B cell (primary cell): ENCODE data around the gene SULT2B1. TPM values are rescaled to one million over a fixed set of nuclear protein-coding genes. Genes with fewer than 3 reads are reported as not detected.

Experiments
- ATAC-seq: fragments of 200-7000 bp; cut with Tn5 transposase; one replicate; pipeline ENCODE4 v1.10.0; 2021; ENCODE audit warnings: low read depth, mild to moderate bottlenecking, moderate number of reproducible peaks, moderate library complexity
- CTCF ChIA-PET: fragments of 350-600 bp; sonication (Branson Sonifier 250); formaldehyde crosslinking; loops from one replicate; lab custom pipeline; 2021; ENCODE audit warnings: antibody characterized with exemption, inconsistent platforms; lab: Charles Lee
- POLR2A ChIA-PET: fragments of 350-600 bp; sonication (Branson Sonifier 250); formaldehyde crosslinking; loops from one replicate; lab custom pipeline; 2021; ENCODE audit warnings: antibody characterized with exemption; lab: Charles Lee
- DNase-seq: peaks from one replicate; pipeline ENCODE4 v3.0.0; 2013
- H2AFZ ChIP-seq: 2 replicates; pipeline ENCODE4 v1.6.1; 2012; ENCODE audit warnings: mild to moderate bottlenecking, low read depth, low read length; ENCODE audit not compliant: insufficient read depth, poor library complexity, severe bottlenecking
- H3K27ac ChIP-seq, 2 donors: 1 replicate in 1 of 2; 2 replicates in 1 of 2; pipeline ENCODE4 v1.5.1; 2012 to 2013; ENCODE audit warnings: low read length in 2 of 2, mild to moderate bottlenecking in 2 of 2, moderate library complexity in 1 of 2
- H3K27me3 ChIP-seq, 4 experiments: fragments of 200-600 bp in 1 of 4; sonication (generic) in 1 of 4; replicated peaks in 1 of 4; 1 replicate in 2 of 4; 2 replicates in 2 of 4; pipeline versions ENCODE4 v1.6.1 to v1.7.0; 2013 to 2016; ENCODE audit warnings: low read length in 3 of 4, mild to moderate bottlenecking in 2 of 4, mixed read lengths in 1 of 4, moderate library complexity in 1 of 4; ENCODE audit not compliant: insufficient read depth in 4 of 4, control insufficient read depth in 3 of 4; ENCODE audit errors: control extremely low read depth in 1 of 4
- H3K36me3 ChIP-seq, 2 experiments: replicated peaks in 1 of 2; 1 replicate in 1 of 2; 2 replicates in 1 of 2; pipeline versions ENCODE4 v1.6.1 to v1.7.1; 2013; ENCODE audit warnings: low read length in 1 of 2; ENCODE audit not compliant: insufficient read depth in 2 of 2, control insufficient read depth in 1 of 2; ENCODE audit errors: control extremely low read depth in 1 of 2, extremely low read depth in 1 of 2
- H3K4me1 ChIP-seq, 2 donors: fragments of 200-600 bp in 1 of 2; sonication (generic) in 1 of 2; 1 replicate in 1 of 2; 2 replicates in 1 of 2; pipeline versions ENCODE4 v1.5.1 to v1.6.1; 2013 to 2017; ENCODE audit warnings: low read length in 2 of 2; ENCODE audit not compliant: control insufficient read depth in 2 of 2, insufficient read depth in 2 of 2
- H3K4me2 ChIP-seq: replicated peaks from 2 replicates; pipeline ENCODE3; 2012; ENCODE audit warnings: mild to moderate bottlenecking, low read depth, low read length; ENCODE audit not compliant: poor library complexity, severe bottlenecking
- H3K4me3 ChIP-seq, 5 experiments: fragments of 200-600 bp in 1 of 5; sonication (generic) in 1 of 5; 1 replicate in 3 of 5; 2 replicates in 2 of 5; pipeline versions ENCODE4 v1.5.1 to v1.7.0; 2011 to 2016; ENCODE audit warnings: low read length in 4 of 5, mild to moderate bottlenecking in 4 of 5, low read depth in 2 of 5, control low read depth in 1 of 5, moderate library complexity in 1 of 5; ENCODE audit not compliant: insufficient read depth in 1 of 5; ENCODE audit errors: control extremely low read depth in 1 of 5, extremely low read depth in 1 of 5
- H3K79me2 ChIP-seq: fragments of 200-600 bp; sonication (generic); one replicate; pipeline ENCODE4 v1.6.0; 2016; ENCODE audit warnings: low read length; ENCODE audit not compliant: control insufficient read depth, insufficient read depth
- H3K9ac ChIP-seq: fragments of 200-600 bp; sonication (generic); 2 replicates; pipeline ENCODE4 v1.6.1; 2017; ENCODE audit warnings: mild to moderate bottlenecking, low read length, moderate library complexity
- H3K9me3 ChIP-seq, 3 donors: one replicate each; pipeline versions ENCODE4 v1.6.1 to v1.7.1; 2013; ENCODE audit warnings: low read length in 2 of 3; ENCODE audit not compliant: control insufficient read depth in 2 of 3, insufficient read depth in 1 of 3; ENCODE audit errors: control extremely low read depth in 1 of 3
- H4K20me1 ChIP-seq: 2 replicates; pipeline ENCODE4 v1.6.0; 2012; ENCODE audit warnings: mild to moderate bottlenecking, low read length; ENCODE audit not compliant: insufficient read depth, control insufficient read depth, poor library complexity, severe bottlenecking
- H3K27ac Mint-ChIP-seq: one replicate; pipeline ENCODE4 v1.8.0; 2021; ENCODE audit warnings: mixed read lengths
- H3K27me3 Mint-ChIP-seq: one replicate; pipeline ENCODE4 v1.8.0; 2021; ENCODE audit warnings: mixed read lengths
- H3K4me1 Mint-ChIP-seq: one replicate; pipeline ENCODE4 v1.8.0; 2021; ENCODE audit warnings: mixed read lengths
- H3K4me3 Mint-ChIP-seq: one replicate; pipeline ENCODE4 v1.8.0; 2021; ENCODE audit warnings: mixed read lengths
- H3K9me3 Mint-ChIP-seq: one replicate; pipeline ENCODE4 v1.8.0; 2022; ENCODE audit warnings: mixed read lengths; ENCODE audit not compliant: insufficient read depth
- EZH2 ChIP-seq: IDR thresholded peaks from 2 replicates; pipeline ENCODE4 v1.6.1; 2012; ENCODE audit warnings: borderline replicate concordance, low read depth, mild to moderate bottlenecking, moderate library complexity, low read length; ENCODE audit not compliant: insufficient read depth, poor library complexity, severe bottlenecking
- WGBS: methylation state at CpG from one replicate; pipeline ENCODE4 v1.1.5; 2013; ENCODE audit warnings: missing lambda C conversion rate; ENCODE audit not compliant: insufficient coverage; 5-methylcytosine and 5-hydroxymethylcytosine counted together
- intact Hi-C: fragments of 100-400 bp; cut with micrococcal nuclease; formaldehyde crosslinking; loops from one replicate; pipeline ENCODE4 v1.10.0; 2022
- polyA plus RNA-seq: library from polyadenylated mRNA; depleted of rRNA; stranded (reverse); fragments of >200 nt; gene quantifications from 2 replicates; pipeline ENCODE4 v1.2.3, GENCODE V29; 2012
- total RNA-seq, 2 donors: library from RNA; stranded (reverse); fragments of 120-200 nt in 1 of 2; gene quantifications; 1 replicate in 1 of 2; 2 replicates in 1 of 2; pipeline versions ENCODE4 v1.2.3 to v1.2.4, GENCODE V29; 2013 to 2022
- TF ChIP-seq, protein P1 (sequence below): fragments of 200-600 bp; IDR thresholded peaks from one replicate; pipeline ENCODE4 v1.8.0; 2022; ENCODE audit warnings: antibody characterized with exemption, mild to moderate bottlenecking

SULT2B1 gene
- total and polyA plus RNA-seq, 2 donors (not counting 1 experiment from before 2014, with no cell fraction given) = not detected

DNA sequence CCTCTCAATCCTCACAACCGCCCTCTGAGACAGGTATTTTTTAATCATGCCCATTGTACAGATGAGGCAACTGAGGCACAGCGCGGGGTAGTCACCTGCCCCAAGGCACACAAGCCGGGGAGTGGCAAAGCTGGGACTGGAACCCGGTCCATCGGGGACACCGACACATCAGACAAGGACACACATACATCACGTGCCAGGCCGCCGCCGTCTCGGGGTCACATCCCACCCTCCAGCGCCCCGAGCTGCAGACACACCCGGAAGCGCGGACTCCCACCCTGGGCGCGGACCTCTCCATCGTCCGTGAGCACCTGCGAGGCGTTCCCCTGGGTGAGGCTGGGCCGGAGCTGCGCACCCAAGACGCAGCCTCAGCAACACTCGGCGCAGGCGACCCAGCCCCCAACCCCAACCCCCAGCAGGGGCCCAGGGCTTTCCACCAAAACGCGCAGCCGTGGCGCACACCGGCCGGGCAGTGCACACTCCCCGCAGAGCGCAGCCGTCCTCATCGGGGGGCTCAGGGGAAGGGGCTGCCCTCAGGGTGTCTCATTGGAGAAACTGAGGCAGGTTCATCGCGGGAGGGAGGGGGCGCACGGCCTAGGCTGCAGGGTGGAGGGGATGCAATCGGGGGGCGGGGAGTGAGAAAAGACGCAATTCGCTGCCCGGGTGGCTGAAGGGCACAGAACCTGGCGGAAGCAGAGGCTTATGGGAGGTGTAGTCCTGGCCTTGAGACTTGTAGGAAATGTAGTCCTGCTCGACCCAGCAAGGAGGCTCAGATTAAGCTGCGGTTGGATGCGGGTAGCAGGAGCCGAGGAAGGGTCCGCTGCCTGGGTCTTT lies 38.5 kb upstream of the SULT2B1 start:
- TF ChIP-seq, protein P1, sequence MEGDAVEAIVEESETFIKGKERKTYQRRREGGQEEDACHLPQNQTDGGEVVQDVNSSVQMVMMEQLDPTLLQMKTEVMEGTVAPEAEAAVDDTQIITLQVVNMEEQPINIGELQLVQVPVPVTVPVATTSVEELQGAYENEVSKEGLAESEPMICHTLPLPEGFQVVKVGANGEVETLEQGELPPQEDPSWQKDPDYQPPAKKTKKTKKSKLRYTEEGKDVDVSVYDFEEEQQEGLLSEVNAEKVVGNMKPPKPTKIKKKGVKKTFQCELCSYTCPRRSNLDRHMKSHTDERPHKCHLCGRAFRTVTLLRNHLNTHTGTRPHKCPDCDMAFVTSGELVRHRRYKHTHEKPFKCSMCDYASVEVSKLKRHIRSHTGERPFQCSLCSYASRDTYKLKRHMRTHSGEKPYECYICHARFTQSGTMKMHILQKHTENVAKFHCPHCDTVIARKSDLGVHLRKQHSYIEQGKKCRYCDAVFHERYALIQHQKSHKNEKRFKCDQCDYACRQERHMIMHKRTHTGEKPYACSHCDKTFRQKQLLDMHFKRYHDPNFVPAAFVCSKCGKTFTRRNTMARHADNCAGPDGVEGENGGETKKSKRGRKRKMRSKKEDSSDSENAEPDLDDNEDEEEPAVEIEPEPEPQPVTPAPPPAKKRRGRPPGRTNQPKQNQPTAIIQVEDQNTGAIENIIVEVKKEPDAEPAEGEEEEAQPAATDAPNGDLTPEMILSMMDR = no peak
- no peak for TF ChIP-seq EZH2
- H3K27ac ChIP-seq = no peak overlapping the region
- peaks cover 0 to 37% (median 14%) of the 10 kb centered on the region in 4 experiments for H3K27me3 ChIP-seq
- H3K9me3 ChIP-seq = peaks cover 0 to 7% (median 0%) of the 10 kb centered on the region in 3 donors
- no peaks in the 10 kb centered on the region for H3K36me3 ChIP-seq
- H3K79me2 ChIP-seq = no peaks in the 10 kb centered on the region
- peak overlapping the region; percentile 87 for H2AFZ ChIP-seq
- peak; percentile 78 for DNase-seq
- ATAC-seq = peak; percentile 84
- peak overlapping the region; percentile 95 for H3K4me2 ChIP-seq
- WGBS = 2% methylated on average over 54 of the region's 54 CpGs
- POLR2A ChIA-PET = interaction anchor here (0.6 kb wide), 2 partner anchors 11 to 75 kb away, joined by 3 read pairs; no protein-coding TSS in a partner anchor
- CTCF ChIA-PET = interaction anchor here (1.4 kb wide), 1 partner anchor 76 kb away, joined by 4 read pairs; no protein-coding TSS in a partner anchor
- Mint-ChIP-seq H3K27ac (no peak overlapping the region), H3K9me3 (no peaks in the 10 kb centered on the region), H3K4me3 (no peak overlapping the region), H3K27me3 (peaks cover 15% of the 10 kb centered on the region), H3K4me1 (peaks cover 15% of the 10 kb centered on the region)
- H4K20me1 ChIP-seq = no peaks in the 10 kb centered on the region
- intact Hi-C loops = loop anchor here (1.0 to 5.0 kb wide), 3 partner anchors 68 to 191 kb away; partner anchors contain the start of genes GRWD1, SYNGR4 and TMEM143
- H3K9ac ChIP-seq = peak overlapping the region; percentile 84
- H3K4me1 ChIP-seq = peaks cover 28 to 30% of the 10 kb centered on the region in 2 donors
- H3K4me3 ChIP-seq = peak overlapping the region; percentile 21 to 82 (median 73)
